PFSK-1 (cell line): ENCODE data around the gene AFF2.

Experiments
- FOXP2 ChIP-seq: optimal IDR thresholded peaks from 2 replicates; pipeline ENCODE3; 2011; ENCODE audit warnings: borderline replicate concordance, control low read depth, inconsistent platforms; ENCODE audit not compliant: insufficient read depth; ENCODE audit errors: extremely low read length, extremely low read depth
- POLR2AphosphoS5 ChIP-seq: IDR thresholded peaks from 2 replicates; pipeline ENCODE4 v1.6.1; 2012; ENCODE audit warnings: low read depth, mild to moderate bottlenecking, control low read depth, low read length, moderate library complexity
- REST ChIP-seq, 2 experiments: IDR thresholded peaks; 2 replicates each; pipeline versions ENCODE4 v1.6.1 to v1.8.0; 2011 to 2012; ENCODE audit warnings: low read depth in 2 of 2, low read length in 2 of 2, control low read depth in 1 of 2, inconsistent platforms in 1 of 2, mild to moderate bottlenecking in 1 of 2, moderate library complexity in 1 of 2; ENCODE audit not compliant: insufficient read depth in 1 of 2
- SIN3A ChIP-seq: IDR thresholded peaks from 2 replicates; pipeline ENCODE4 v1.6.1; 2012; ENCODE audit warnings: mild to moderate bottlenecking, low read length, moderate library complexity, borderline replicate concordance; ENCODE audit not compliant: insufficient read depth
- TAF1 ChIP-seq: IDR thresholded peaks from 2 replicates; pipeline ENCODE4 v1.6.1; 2012; ENCODE audit warnings: low read length, control low read depth, borderline replicate concordance; ENCODE audit not compliant: insufficient read depth

The AFF2 gene

GRCh38 chrX:149010853-149011224 is 510.4 kb downstream of the AFF2 start:
- no peak for TF ChIP-seq SIN3A
- no peak for TF ChIP-seq FOXP2
- no peak for TF ChIP-seq POLR2AphosphoS5
- no peak for TF ChIP-seq REST (IDR thresholded peaks at IDR 0.05; ENCODE audit: insufficient read depth in 1 of 2, low read depth in 2 of 2, low read length in 2 of 2)
- no peak for TF ChIP-seq TAF1

- TF ChIP-seq FOXP2 (no peak), TAF1 (no peak), POLR2AphosphoS5 (no peak), SIN3A (no peak), REST (IDR thresholded peaks at IDR 0.05; ENCODE audit: insufficient read depth in 1 of 2, low read depth in 2 of 2, low read length in 2 of 2) (no peak)
Observed at GRCh38 chrX:149013081-149013480, 512.7 kb downstream of the AFF2 start.

- TF ChIP-seq REST (IDR thresholded peaks at IDR 0.05; ENCODE audit: insufficient read depth in 1 of 2, low read depth in 2 of 2, low read length in 2 of 2) (no peak), FOXP2 (no peak), SIN3A (no peak)
Observed at GRCh38 chrX:149021159-149021558, 520.7 kb downstream of the AFF2 start.

- TF ChIP-seq REST (IDR thresholded peaks at IDR 0.05; ENCODE audit: insufficient read depth in 1 of 2, low read depth in 2 of 2, low read length in 2 of 2) (no peak), POLR2AphosphoS5 (no peak), SIN3A (no peak), TAF1 (no peak), FOXP2 (no peak)
Observed at GRCh38 chrX:149022485-149022884, 522.1 kb downstream of the AFF2 start.

- TF ChIP-seq POLR2AphosphoS5 = no peak
- no peak for TF ChIP-seq FOXP2
- no peak for TF ChIP-seq REST (IDR thresholded peaks at IDR 0.05; ENCODE audit: insufficient read depth in 1 of 2, low read depth in 2 of 2, low read length in 2 of 2)
- TF ChIP-seq TAF1 = no peak
- TF ChIP-seq SIN3A = no peak
Observed at GRCh38 chrX:149032449-149032848, 532.0 kb downstream of the AFF2 start.
